Inferior parietal cortex (tissue), 1 donor: ENCODE data around the gene STXBP3.

Experiments
- DNase-seq: peaks from one replicate; pipeline ENCODE4 v3.0.0-alpha.2; 2016; ENCODE audit errors: extremely low spot score

STXBP3 gene

DNA sequence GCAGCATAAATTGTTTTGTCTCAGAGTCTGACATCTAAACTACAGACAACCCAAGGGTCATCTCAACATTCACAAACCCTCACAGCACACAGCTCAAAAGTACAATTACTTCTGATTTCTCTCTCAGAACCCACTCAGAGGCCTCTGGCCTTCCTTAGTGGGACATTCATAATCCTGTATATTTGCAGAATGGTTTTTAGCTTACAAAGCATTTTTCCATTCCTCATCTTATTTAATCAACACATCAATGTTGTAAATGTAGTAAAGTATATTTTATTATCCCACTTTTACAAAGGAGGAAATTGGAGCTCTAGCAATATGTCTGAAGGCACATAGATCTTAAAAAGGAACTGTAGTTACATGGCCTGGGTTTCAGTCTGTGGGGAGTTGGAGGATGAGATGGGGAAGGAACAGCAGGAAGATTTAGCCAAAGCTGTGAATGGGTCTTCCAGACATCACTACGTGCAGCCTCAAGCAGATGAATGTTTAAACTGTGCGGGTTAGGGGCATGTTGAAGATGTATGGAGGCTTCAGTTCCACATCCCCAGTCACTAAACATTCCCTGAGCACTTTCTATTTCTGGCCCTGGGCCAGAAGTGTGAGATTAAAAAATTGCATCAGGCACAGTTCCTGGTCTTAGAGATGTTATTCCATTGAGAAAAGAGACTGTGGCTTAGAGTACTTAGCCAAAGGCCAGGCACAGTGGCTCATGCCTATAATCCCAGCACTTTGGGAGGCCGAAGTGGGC lies 97.1 kb downstream of the STXBP3 start:
- no peak for DNase-seq

DNA sequence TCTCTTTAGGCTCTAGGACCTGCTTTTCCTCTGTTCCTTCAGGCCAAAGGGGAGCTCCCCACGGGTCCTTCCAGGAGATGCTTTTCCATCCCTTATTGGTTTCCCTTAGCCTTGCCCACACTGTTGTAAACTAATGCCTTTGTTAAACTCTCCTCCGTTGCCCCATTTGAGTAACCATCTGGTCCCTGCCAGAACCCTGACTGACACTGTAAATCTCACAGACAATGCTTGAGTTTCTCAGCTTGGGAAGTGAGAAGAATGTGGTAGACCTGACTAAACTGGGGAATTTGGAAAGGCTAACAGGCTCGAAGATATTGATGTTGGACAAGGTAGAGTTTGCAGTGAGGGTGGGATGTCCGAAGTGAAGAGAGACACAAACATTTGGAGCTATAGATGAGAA lies 99.0 kb downstream of the STXBP3 start:
- no peak for DNase-seq

DNA sequence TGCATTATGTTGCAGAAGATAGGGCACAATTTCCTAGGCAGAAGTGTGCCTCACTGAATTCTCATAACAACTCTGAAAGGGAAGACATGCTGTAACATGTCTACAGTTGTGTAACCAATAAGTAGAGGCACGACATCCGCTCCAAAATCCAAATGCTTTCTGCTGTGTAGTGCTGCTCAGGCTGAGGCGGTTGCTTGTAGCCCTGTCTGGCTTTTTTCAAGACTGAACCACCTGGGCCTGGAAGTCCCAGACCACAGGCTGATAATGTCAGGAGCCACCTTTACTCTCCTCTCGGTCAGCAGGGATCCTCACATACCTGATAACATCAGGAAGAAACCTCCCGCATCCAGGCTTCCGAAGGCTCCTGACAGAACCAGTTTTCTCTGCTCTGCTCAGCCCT lies 99.5 kb downstream of the STXBP3 start:
- DNase-seq: no peak

DNA sequence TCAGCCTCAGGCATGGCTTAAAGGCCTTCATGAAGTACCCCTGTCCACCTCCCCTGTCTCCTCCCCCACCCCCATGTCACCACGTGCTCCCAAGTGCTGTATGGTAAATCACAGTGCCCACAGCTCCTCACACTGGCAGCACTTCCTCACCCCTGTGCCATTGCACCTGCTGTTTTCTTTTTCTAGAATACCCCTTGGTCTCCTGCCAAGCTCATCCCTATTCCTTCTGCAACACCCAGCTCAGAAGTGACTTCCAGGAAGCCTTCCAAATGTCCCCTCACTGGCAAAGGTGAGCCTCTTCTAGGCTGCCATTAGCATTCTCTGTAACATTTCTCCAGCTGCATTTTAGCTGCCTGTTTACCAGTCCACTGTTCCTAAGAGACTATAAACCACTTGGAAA lies 101.0 kb downstream of the STXBP3 start:
- no peak for DNase-seq

DNA sequence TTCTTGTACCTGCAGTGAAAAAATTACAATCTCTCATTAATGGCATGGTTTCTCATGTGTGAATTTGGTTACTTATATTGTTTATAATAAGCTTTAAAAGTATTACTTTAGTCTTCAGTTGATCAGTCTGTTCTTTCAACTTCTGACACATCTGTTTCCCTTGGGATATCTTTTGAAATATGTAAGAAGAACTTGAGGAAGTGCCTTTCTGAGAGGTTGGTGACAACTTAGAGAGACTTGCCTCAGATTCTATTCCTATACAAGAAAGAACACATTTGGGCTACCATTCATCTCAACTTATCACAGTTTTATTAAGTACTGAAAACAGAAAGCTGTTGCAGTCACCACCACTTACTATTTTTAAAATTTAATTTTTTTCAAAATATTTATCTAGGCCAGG lies 102.3 kb downstream of the STXBP3 start:
- DNase-seq: no peak

DNA sequence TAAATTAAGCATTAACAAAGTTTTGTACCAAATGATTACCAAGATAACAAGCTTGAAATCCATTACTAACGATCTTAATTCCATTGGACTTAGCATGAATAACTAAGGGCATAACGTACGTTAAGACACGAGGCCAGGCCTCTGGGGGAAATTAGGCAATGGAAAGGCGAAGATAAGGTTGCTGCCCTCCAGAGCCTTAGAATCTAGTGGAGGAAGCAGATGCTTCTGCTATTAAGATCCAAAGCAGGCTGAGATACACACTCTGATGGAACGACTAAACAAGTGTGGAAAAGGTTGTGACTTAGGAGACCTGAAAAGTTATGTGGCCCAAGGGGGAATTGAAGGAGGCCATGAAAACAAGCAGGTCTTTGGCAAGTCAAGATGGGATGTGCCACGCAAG lies 104.5 kb downstream of the STXBP3 start:
- no peak for DNase-seq

DNA sequence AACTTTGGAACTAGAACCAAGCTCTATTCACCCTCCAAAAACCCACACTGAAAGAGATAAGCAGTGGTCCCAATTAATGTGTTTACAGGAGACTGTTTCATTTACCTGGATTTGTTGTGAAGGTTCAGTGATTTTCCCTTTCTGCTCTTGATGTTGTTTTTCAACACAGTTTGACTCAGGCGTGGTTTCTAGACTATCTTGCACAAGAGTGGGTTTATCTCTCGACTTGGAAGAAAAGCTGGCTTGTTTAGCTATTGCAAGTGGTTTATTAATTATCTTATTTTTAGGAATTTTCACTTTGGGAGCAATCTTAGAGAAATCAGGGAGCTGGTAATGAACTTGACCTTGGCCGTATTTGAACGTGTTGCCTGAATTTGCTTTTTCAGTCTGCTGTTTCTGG lies 105.1 kb downstream of the STXBP3 start:
- DNase-seq: no peak

DNA sequence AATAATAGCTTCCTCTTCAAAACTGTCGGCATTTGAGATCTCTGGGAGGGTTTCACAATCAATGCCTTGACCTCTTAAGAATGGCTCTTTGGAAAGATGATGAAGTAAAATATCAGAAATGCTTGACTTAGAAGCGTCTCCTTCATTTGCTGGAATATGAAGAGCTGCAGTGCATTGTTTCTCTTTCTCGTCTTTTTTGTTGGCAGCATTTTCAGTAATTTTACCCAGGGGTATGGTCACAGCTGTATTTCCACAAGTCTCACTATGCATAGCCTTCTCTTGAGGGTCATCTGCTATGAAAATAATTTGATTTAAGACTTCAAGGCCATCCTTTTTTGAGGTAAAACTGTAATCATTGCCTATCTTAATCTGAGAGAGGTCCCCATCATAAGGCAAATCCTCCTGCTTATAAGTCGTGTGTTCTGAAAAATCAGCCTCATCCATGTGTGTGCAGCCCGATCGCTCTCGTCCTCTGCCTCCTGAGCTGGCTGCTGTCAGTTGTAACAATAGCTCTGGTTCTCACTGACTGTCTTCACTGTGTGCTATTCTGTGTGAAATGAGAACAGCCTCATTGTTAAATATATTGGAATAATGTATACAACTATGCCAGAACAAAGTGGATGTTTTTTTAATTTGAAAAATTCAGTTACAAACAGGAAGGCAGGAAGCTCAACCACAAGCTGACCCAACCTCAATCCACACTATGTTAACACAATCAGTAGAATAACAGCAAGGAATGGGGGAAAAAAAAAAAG lies 105.9 kb downstream of the STXBP3 start:
- peak; percentile 42 for DNase-seq

DNA sequence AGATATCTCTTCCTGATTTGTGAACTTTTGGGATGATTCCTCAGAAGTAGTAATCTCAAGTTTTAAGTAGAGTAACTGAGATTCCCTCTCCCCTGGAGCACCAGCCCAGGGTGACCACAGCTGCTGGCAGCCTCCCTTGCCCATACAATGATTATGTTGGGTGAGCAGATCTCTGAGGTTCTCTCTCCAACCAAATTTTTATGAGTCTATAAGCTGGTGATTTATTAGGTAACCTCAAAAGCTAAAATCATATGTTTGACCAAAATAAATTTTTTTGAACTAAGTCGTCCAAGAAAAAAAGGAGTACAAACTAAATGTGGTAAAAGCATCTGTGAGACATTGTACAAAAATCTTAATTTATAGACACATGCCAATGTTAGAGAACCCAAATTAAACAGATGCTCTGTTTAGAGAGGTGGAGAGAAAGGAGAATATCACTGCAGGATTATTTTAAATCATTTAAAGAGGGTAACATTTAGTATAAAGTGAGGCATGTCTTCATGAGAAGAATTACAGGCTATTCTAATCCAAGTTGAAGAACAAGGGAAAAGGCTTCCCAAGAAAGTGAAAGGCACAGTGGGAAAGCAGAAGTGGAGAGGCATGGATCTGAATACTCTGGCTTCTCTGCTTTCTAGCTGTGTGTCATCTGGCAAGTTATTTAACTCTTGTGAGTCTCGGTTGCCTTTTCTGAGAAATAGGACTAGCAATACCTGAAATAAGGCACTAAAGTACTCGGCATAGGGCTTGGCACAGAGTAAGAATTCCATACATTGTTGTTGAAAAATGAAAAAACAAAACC lies 107.9 kb downstream of the STXBP3 start:
- no peak for DNase-seq

DNA sequence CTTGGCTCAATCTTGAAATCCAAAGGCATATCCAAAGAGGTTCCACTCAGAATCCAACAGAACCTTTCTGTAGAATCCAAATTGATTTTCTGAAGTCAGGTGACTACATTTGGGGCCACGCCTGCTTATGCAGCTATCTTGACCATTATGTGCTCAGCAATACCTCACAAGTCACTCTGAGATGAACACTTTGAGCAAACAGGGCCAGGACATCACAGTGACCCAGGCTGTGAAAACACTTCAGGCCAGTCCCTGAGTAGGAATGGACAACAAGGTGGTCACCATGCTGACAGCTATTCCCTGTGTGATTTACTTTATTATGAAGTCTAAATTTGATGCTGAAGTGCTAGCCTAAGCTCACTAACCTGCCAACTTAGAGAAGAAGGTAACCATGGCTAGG lies 110.5 kb downstream of the STXBP3 start, which contains the start of gene AKNAD1:
AKNAD1 (minus strand) TSS at position 101 of the 400 bp plus-strand sequence. CDS start 4,430 bp downstream, outside the sequence.
- no peak for DNase-seq

DNA sequence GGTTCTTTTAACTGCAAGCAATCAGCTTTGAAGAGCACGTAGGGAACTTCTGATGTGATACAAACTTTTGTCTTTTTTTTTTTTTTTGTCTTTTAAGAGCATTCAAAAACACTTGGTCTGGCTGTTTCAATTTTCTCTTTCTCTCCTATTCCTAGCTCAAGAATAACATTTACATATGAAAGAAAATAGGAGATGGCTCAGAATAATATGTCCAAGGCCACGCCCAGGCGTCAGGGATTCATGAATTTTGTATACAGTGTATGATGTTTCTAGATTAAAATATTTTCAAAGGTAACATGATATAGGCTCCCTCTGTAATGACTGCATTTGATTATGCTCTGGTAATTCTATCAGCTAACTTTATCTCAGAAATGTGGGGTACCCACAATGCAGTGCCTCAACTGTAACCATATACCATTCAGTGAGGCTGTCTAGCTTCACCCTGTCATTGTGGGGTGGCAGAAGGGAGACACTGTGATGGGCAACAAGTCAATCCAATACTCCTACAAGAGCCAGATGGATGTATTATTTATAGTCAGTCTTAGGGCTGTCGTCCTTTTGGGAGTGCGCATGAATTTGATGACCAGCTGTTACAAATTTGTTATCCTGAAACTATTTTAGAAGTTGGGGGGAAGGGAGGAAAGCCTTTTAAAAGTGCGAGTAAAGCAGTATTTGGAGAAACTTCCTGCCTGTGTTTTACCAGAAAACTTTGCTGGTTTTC lies 111.9 kb downstream of the STXBP3 start:
- DNase-seq: no peak
